Measurements from ENCODE around the gene NWD2.
A peak's percentile ranks its signal among the peaks of the same experiment; 100 is the strongest.

NWD2 gene

DNA sequence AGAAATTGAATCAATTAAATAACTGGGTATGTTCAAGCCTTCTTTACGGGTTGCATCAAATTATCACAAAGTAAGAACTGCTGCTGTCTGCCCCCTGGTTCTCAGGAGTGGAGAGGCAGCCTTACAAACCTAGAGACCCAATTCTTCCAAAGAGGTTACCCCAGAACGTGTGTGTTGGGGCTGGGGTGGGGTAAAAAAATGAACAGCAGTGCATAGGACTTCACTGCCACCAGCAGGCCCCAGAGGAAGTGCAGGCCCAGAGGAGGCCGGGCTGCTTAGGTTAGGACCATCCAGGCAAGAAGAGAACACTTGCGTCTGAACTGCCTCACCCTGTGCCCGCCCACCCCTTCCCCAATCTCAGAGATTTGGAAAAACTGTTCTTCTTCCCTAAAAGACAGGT, 1.5 kb upstream of the NWD2 start:
- in situ Hi-C loops (cut with MboI; ENCODE audit: low pct_unique_long_range_greater_than_20kb, low sequenced_read_pairs, unreplicated experiment): no loop called here
- TF ChIP-seq CTCF (IDR thresholded peaks at IDR 0.05; ENCODE audit: extremely low read depth, insufficient read depth, missing control alignments): peak; percentile 18
- DNase-seq (ENCODE audit: low spot score): no peak

- TF ChIP-seq CTCF (IDR thresholded peaks at IDR 0.05; ENCODE audit: extremely low read depth, insufficient read depth, missing control alignments): peak; percentile 26
- DNase-seq (ENCODE audit: low spot score): peak; percentile 26
Measured at GRCh38 chr4:37243722-37244582, 591 bp upstream of the NWD2 start.

DNA sequence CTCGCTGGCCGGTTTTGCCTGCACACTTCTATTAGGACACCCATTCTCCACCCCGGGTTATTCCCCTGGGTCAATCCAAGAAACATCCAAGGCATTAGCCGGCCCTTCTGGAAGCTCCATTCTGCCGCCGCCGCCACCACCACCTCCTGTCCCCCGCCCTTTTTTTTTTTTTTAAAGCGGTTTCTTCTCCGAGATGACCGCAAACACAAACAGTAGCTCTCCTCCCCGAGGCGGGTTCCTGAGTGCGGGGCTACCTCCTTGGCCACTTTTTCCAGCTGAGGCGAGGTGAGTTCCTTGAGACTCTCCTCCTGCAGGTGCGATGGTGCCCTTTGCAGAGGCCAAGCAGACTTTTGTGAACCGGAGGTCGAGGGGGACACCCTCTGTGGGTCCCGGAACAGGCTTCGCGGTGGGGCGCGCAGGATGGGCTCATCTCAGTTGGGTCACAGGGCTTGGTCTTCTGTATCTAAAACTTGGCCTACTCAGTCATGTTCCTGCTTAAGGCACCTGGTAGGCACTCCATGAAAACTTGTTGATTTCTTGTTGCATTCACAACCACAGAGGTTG, 930 bp downstream of the NWD2 start:
- in situ Hi-C loops (cut with MboI; ENCODE audit: low pct_unique_long_range_greater_than_20kb, low sequenced_read_pairs, unreplicated experiment): no loop called here
- DNase-seq (ENCODE audit: low spot score): peak; percentile 18
- TF ChIP-seq CTCF (IDR thresholded peaks at IDR 0.05; ENCODE audit: extremely low read depth, insufficient read depth, missing control alignments): no peak

More at GRCh38 chr4:37243722-37244582, 591 bp upstream of the NWD2 start:
- in situ Hi-C loops (cut with MboI; ENCODE audit: low pct_unique_long_range_greater_than_20kb, low sequenced_read_pairs, unreplicated experiment): no loop called here

DNA sequence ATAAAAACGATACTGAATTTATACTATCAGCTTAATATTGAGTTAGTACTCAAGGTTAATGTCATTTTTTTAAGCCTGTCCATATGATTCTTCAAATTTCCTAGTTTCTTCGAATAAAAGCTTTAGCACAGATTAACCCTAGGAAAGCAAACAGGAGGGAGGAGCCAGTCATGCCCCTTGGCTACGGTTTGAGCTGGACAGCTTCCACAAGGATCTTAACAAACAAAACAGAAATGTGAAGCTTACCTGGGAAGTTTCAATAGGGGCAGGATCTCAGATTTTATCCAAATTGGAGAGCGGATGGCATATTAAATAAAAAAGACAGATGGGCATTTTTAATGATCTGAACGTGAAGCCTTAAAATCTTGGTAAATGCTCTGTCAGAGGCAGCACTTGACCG, 2.3 kb downstream of the NWD2 start:
- in situ Hi-C loops (cut with MboI; ENCODE audit: low pct_unique_long_range_greater_than_20kb, low sequenced_read_pairs, unreplicated experiment): no loop called here
- no peak for TF ChIP-seq CTCF (IDR thresholded peaks at IDR 0.05; ENCODE audit: extremely low read depth, insufficient read depth, missing control alignments)
- DNase-seq (ENCODE audit: low spot score): no peak

DNA sequence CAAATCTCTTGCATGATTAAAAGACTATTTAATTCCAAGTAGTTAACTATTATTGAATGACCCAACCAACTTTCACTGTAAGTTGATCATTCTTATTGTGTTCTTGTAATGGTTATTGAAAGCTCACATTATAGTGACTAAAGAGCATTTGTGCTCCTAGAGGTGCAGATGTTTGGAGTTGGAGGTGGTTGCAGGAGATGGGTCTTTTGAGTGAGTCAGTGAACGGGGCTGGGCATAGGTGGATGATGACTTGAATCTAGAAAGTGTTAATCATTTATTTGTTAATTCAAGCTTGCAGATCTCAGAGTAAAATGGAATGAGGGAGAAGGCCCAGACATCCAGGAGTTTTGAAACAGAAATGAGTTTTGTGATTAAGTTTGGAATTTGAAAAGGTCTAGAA, 13.7 kb downstream of the NWD2 start:
- DNase-seq (ENCODE audit: low spot score): no peak
- in situ Hi-C loops (cut with MboI; ENCODE audit: low pct_unique_long_range_greater_than_20kb, low sequenced_read_pairs, unreplicated experiment): no loop called here
- TF ChIP-seq CTCF (IDR thresholded peaks at IDR 0.05; ENCODE audit: extremely low read depth, insufficient read depth, missing control alignments): no peak

DNA sequence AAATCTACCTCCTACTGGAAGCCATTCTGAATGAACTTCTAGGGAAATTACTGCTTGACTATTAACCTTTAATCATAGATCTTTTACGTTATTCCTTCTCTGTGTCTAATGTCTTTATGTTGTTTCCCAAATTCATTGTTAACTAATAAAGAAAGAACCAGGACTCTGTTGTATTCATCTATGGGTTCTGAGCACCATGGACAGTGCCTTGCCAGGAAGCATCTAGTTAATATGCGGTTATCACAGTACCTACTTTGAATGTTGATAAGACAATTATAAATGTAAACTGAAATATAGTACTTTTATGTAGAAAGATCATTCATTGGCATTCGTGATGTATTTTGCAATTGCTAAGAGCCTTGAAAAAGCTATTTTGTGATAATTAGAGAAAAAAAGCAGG, 23.8 kb downstream of the NWD2 start:
- in situ Hi-C loops (cut with MboI; ENCODE audit: low pct_unique_long_range_greater_than_20kb, low sequenced_read_pairs, unreplicated experiment): no loop called here
- TF ChIP-seq CTCF (IDR thresholded peaks at IDR 0.05; ENCODE audit: extremely low read depth, insufficient read depth, missing control alignments): no peak
- no peak for DNase-seq (ENCODE audit: low spot score)

Measured in GM13977 (cell line).